Activated CD4-positive, alpha-beta T cell treated with anti-CD3 and anti-CD28 coated beads, Interleukin-2, amount 50 U/mL, for 48 hours (primary cell): Measurements from ENCODE around the gene DPM3.
"Not testable (repeated sequence)": the region's sequence is repeated elsewhere in the genome, so short reads cannot be mapped to it uniquely, and the experiment has no call there.

Source experiments
- DNase-seq, 2 experiments: peaks; one replicate each; pipeline ENCODE4 v3.0.0-alpha.2; 2020

The DPM3 gene

DNA sequence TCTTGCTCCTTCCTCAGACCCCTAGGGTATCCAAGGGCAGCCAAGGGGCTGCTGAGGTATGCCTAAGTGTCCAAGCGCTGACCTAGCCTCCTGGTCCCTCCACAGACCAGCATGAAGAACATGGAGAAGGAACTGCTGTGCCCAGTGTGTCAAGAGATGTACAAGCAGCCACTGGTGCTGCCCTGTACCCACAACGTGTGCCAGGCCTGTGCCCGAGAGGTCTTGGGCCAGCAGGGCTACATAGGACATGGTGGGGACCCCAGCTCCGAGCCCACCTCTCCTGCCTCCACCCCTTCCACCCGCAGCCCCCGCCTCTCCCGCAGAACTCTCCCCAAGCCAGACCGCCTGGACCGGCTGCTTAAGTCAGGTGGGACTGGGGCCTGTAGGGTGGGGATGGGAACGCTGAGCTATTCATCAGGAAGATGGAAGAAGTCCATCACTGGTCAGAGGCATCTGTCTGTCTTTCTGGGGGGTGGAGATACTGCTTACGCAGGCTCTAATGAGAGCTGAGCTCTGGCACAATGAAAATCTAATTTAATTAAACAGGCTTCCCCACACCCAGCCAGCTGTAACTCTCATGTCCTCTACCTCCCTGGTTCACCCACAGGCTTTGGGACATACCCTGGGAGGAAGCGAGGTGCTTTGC is 35.1 kb upstream of the DPM3 start:
- DNase-seq: no peak

DNA sequence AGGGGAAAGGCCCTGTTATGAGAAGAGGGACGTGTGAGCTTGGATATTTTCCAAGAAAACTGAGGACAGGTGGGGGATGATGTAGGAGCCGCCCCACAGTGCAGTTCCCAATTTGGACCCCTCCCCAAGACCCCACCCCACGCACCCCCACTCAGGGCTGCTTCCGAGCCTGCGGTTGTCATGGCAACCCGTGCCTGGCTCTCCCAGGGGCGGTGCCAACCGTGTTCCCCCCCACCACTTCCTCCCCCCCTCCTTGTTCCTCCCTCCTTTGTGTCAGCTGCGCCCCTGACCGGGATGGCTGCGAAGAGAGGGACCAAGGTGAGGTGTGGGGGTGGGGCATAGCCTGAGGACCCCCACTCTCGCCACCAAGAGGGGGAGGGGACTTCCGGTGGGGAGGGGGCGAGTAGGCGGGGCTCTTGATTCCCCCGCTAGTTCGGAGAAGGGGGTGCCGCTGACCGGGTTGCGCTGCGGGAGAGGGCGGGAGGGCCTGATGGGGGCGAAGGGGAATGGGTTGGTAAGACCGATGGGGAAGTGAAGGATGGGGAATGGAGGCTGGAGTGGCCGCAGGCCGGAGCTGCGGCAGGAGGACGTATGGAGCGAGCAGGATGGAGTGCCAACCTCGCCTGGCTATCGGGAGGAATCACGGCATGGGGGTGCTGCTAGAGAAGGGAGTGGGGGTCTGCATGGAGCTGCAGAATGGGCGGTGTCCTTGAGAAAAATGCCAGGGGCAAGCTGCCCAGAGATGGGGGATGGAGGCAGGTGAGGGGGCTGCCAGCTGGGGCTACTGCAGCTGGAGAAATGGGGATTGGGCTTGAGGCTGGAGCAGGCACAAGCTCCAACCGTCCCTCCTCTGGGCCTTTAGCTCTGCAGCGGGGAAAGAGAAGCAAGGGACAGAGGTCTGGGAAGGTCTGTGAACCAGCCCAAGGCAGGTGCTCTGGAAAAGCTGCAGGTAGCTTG is 34.3 kb upstream of the DPM3 start:
- DNase-seq: peak; percentile 62 to 67

DNA sequence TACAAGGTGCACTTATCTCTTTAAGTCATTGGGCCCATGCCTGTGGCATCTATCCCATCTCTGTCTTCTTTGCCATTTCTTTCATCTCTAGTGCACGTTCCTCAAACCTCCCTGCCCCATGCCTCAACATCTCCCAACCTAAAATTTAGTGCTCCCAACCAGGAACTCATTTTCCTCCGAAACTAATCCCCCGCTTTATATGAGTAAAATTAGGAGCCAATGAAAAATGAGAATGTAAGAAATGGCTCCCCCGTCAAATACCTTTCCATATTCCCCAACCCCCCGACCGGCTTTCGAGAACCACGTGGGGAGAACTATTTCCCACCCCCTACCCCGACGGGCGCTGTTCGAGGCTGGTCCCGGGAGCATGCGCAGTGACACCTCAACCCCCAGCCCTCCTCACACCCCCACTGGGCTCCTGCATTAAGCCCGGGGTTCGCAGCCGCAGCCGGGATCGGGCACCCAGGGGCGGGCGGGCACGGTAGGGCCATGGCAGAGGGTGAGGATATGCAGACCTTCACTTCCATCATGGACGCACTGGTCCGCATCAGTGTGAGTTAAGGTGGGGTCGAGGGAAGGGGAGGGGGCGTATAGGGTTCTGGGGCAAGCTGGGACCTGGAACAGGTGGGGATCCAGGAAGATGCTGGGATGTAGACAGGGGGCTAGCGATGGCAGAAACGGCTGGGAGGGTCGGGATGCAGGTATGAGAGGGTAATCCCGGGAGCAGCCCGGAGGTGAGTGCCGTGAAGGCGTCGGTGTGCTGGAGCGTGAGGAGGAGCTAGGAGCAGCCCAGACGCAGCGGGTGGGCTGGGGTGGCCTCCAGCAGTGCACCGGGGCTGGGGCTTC is 33.4 kb upstream of the DPM3 start, which contains the start of gene TRIM46:
Gene TRIM46 (plus strand): TSS at position 372 of the 846 bp plus-strand sequence. CDS start 118 bp downstream, at position 490.
- DNase-seq: peak; percentile 80 to 84

GRCh38 chr1:155172732-155173477 is 32.6 kb upstream of the DPM3 start, which contains the start of gene KRTCAP2:
Gene KRTCAP2, minus strand, starts transcription at chr1:155173304. Its CDS starts 80 bp downstream, at chr1:155173224.
- peak; percentile 95 to 96 for DNase-seq

GRCh38 chr1:155171836-155172731 is 31.8 kb upstream of the DPM3 start:
- no peak for DNase-seq

DNA sequence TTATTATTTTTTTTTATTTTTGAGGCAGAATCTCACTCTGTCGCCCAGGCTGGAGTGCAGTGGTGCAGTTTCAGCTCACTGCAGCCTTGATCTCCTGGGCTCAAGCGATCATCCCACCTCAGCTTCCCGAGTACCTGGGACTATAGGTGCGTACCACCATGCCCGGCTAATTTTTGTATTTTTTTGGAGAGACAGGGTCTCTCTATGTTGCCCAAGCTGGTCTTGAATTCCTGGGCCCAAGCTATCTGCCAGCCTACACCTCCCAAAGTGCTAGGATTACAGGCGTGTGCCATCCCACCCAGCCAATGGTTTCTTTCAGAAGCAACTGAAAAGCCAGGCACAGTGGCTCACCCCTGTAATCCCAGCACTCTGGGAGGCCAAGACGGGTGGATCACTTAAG is 30.5 kb upstream of the DPM3 start:
- no peak for DNase-seq

- no peak for DNase-seq
Measured at GRCh38 chr1:155170101-155170785, 29.9 kb upstream of the DPM3 start.

DNA sequence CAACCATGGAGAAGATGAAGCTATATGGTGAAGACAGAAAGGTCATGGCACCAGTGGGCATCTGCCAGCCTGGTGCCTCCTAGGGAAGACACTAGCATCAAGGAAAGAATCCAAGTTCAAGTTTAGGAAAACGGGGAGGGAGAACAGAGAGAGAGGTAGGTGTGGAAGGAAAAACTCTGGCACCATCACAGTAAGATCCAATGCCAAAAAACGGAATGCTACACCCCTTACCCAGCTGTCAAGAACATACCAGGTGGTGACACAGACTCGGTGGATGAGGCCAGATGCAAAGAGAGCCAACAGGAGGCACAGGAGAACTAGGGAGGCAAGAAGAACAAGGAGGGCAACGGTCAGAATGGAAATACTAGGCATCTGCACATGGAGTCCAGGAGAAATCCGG is 29.2 kb upstream of the DPM3 start:
- no peak for DNase-seq

GRCh38 chr1:155168456-155169210 is 28.3 kb upstream of the DPM3 start:
- DNase-seq: no peak

DNA sequence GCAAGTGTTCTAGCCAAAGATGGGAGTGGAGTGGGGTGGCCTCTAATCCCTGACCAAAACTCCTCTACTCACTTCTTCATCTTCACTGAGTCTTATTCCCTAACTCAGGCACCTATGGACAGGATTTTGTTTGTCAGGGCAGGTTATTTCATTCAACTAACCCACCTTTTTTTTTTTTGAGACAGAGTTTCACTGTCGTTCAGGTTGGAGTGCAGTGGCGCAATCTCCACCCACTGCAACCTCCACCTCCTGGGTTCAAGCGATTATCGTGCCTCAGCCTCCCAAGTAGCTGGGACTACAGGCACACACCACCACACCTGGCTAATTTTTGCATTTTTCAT is 27.7 kb upstream of the DPM3 start:
- not testable (repeated sequence) for DNase-seq

- DNase-seq: peak; percentile 93
Measured at GRCh38 chr1:155167166-155168104, 27.1 kb upstream of the DPM3 start.

GRCh38 chr1:155166471-155167165 is 26.3 kb upstream of the DPM3 start:
- no peak for DNase-seq

DNA sequence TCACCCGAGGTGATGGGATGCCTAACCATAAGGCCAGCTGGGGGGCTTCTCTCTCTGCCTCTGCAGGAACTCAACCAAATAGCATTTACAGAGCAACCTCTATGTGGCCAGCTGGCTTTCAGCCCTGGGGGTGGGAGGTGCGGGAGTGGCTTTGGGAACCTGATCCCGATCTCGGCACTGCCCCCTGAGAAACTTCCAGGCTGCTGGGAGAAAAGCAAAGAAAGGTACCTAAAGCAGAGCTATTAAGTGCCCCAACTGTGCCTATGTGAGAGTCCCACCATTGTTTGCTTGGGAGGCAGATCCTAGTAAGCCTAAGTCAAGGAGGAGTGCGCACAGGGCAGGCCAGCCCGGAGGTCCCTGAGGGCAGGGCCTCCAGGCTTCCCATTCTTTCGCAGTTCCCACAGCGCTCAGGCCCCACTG is 25.7 kb upstream of the DPM3 start:
- DNase-seq: no peak

GRCh38 chr1:155164625-155165024 is 24.3 kb upstream of the DPM3 start:
- DNase-seq: not testable (repeated sequence)

DNA sequence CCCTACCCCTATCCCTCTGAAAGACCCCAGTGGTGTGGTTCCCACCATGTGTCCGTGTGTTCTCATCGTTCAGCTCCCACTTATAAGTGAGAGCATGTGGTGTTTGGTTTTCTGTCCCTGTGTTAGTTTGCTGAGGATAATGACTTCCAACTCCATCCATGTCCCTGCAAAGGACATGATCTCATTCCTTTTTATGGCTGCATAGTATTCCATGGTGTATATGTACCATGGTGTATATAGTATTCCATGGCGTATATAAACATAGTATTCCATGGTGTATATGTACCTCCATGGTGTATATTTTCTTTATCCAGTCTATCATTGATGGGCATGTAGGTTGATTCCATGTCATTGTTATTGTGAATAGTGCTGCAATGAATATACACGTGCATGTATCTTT is 23.5 kb upstream of the DPM3 start:
- DNase-seq: not testable (repeated sequence)

GRCh38 chr1:155162631-155163030 is 22.3 kb upstream of the DPM3 start:
- not testable (repeated sequence) for DNase-seq

DNA sequence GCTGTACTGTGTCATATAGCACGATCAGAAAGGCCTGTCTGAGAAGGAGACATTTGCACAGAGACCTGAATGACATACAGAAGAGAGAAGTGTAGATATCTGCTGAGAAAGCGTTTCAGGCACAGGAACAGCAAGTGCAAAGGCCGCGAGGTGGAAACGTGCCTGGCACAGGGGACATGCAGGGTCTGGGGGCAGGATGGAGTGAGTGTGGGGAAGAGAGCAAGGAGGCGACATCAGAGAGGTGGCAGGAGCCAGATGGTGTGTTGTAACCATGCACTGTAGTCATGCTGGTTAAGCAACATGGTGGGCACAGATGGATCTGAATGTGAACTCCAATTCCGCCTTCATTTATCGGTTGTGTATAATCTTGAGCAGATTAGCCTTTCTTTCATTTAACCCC is 19.8 kb upstream of the DPM3 start:
- no peak for DNase-seq

DNA sequence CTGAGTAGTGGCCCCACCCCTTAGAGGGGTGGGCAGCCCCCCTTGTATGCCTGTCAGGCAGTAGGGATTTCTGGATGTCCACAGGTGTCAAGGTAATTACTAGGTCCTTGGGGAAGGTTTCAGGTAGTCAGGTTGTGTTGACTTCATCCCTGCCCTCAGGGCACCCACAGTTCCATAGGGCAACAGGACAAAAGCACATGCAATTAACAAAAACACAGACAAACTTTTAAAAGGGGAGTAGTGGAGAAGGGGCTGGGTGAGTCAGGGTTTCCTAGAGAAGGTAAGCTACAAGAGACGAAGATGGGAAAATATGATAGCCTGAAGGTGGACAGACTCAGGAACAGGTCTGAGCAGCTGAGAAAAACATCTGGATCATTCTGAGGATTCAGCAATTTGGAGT is 18.7 kb upstream of the DPM3 start:
- DNase-seq: no peak
